Globus pallidus (tissue), 1 donor: ENCODE measurements around the gene SLC22A15.
"Not testable (repeated sequence)": the region's sequence is repeated elsewhere in the genome, so short reads cannot be mapped to it uniquely, and the experiment has no call there.

Experiments used
- DNase-seq: peaks from one replicate; pipeline ENCODE4 v3.0.0-alpha.2; 2015; ENCODE audit warnings: low spot score

The SLC22A15 gene

DNA sequence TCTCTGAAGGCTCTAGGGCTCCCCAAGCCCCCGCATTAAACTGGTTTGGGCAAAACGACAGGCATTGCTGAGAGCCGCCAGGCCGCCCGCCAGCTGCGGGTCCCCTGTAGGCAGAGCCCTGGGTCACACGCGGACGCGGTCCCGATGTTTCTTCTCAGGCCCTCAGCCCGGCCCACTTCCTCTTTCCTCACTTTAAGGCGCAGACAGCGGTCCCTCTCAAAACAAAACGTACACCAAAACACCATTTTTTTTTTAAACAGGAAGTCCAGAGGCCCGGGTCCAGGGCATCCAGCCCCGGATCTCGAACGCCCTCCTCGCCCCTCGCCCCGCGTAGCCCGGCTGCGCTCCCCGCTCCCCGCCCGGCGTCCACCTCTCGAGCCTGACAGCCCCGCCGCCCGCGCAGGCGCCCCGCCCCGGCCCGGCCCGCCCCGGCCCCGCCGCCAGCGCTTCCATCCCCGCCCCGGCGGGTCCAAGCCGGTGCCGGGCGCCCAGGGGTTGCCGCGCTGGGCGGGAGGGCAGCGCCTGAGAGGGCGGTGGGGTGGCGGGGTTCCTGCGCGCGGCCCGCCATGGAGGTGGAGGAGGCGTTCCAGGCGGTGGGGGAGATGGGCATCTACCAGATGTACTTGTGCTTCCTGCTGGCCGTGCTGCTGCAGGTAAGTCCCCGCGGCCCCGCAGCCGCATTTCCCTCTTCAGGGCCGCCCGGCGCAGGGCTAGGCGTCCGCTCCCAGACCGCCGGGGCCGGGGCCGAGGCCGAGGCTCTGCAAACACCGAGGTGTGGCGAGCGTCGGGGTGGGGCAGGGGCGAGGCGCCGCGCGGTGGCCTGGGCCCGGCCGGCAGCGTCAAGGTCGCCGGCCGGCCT is at the start of gene SLC22A15:
Gene SLC22A15 (plus strand): TSS at position 452 of the 859 bp plus-strand sequence. CDS start 115 bp downstream, at position 567.
- DNase-seq: peak; percentile 68

- no peak for DNase-seq
These were observed 48.3 kb upstream of the SLC22A15 start for GRCh38 chr1:115927971-115928370.

- no peak for DNase-seq
These were observed 46.4 kb upstream of the SLC22A15 start for GRCh38 chr1:115929881-115930280.

GRCh38 chr1:115933625-115934024 is 42.7 kb upstream of the SLC22A15 start:
- no peak for DNase-seq

GRCh38 chr1:115939455-115939854 is 36.9 kb upstream of the SLC22A15 start:
- no peak for DNase-seq

GRCh38 chr1:115946116-115946515 is 30.2 kb upstream of the SLC22A15 start:
- DNase-seq: no peak

GRCh38 chr1:115949156-115949555 is 27.2 kb upstream of the SLC22A15 start:
- DNase-seq: no peak

DNA sequence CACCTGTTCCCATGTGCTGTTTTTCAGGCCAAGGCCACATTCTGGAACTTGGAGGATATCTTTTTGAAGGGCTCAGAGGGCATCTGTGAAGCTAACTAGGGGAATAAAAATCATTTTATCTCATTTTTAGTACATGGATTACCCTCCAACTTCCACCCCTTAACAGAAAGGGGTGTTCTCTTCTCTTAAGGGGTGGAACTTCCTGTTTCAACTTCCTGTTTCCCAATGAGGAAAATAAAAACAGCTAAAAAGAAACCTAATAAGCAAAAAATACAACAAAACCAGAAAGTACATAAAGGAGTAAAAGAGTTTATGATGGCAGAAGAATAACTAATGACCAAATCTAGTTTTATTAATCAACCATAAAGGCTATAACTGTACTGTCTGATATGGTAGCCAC is 24.8 kb upstream of the SLC22A15 start:
- no peak for DNase-seq

GRCh38 chr1:115952547-115952946 is 23.8 kb upstream of the SLC22A15 start:
- no peak for DNase-seq

- no peak for DNase-seq
These were observed 23.1 kb upstream of the SLC22A15 start for GRCh38 chr1:115953180-115953579.

DNA sequence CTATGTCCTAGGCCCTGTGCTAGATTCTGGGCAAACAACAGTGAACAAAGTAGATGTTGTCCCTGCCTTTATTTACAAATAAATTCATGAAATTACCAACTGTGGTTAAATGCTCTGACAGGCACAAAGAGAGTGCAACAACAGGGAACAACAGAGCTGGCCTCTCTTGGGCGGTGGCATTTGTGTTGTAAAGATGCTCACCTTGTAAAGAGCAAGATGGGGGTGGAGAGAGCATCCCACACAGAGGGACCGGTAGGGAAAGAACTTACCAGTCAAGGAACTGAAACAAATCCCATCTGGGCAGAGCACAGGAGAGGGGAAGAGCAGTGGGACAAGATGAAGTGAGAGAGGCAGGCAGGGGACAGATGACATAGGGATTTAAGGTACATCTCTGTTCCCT is 21.6 kb upstream of the SLC22A15 start:
- DNase-seq: no peak

DNA sequence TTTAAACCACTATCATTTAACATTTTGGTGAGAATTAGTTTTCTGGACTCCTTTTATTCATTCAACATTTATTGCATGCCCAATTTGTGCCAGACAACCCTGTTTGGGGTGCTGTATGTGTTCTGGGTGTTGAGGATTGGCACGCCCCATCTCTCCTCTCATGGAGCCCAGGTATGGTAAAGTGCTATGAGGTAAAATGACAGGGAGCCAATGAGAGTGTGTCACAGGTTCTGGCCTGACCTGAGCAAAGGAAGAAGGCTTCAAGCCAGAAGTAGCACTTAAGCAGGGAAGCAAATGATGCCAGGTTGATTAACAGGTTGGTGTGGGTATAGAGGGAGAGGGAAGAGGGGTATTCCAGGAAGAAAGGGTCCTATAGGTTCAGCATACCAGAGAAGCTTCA is 21.1 kb upstream of the SLC22A15 start:
- no peak for DNase-seq

- DNase-seq: no peak
These were observed 17.4 kb upstream of the SLC22A15 start for GRCh38 chr1:115958866-115959265.

DNA sequence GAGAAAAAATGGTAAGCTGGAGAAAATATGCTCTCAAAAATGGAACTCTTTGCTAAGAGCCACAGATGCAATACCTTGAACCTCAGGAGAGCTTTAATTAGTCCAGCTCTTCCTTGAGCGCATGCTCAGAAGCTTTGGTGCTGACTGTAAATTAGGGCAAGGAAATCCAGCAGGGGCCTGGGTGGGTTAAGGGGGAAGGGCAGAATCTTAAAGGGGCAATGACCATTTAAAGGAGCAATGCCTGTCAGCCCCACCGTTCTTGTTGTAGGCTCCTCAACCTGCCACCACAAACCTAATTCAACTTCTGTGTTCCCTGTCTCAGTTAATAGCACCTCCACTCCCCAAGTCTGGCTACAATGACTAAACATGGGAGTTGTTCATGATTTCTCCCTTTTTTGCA is 6.8 kb upstream of the SLC22A15 start:
- no peak for DNase-seq

- DNase-seq: not testable (repeated sequence)
These were observed 4.5 kb upstream of the SLC22A15 start for GRCh38 chr1:115971778-115972177.

DNA sequence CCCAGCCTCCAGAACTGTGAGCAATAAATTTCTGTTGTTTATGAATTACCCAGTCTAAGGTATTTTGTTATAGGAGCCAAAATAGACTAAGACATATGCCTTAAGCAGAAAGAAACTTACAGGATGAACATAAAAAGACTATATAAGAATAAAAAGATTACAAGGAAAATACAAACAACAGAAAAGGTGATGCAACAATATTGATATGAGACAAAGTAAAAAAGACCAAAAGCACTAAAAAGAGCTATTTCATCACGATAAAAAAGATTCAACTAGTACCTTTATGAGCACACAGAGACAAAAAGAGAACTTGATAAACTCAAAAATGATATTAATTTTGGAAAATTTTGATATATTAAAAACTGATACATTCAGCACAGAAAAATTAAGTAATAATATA is 3.2 kb upstream of the SLC22A15 start:
- no peak for DNase-seq

DNA sequence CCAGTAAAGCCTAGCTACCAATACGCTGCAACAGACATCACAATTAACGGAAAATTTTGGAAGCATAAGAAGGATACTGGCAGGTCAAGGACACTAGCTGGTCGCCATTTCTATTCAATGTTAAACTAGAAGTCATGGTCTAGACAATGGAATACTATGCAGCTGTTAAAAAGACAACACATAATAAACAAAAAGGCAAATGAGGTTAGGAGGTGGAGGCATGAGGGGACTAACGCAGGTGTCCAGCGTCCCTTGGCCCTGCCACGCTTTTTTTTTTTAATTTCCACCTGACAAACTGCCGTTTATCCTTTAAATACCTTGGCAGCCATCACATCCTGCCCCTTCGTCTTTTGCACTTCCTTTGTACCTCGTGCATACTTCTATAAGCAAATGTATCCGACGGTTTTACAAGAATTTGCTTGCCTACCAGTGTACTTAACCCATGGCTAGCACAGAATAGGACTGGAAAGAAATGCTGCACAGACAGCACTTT is 698 bp upstream of the SLC22A15 start:
- DNase-seq: no peak

- DNase-seq: peak; percentile 72
These were observed 697 bp downstream of the SLC22A15 start for GRCh38 chr1:115976921-115977498.

- DNase-seq: peak; percentile 75
These were observed 1.4 kb downstream of the SLC22A15 start for GRCh38 chr1:115977499-115978258.

GRCh38 chr1:115978292-115978941 is 2.1 kb downstream of the SLC22A15 start:
- peak; percentile 71 for DNase-seq

DNA sequence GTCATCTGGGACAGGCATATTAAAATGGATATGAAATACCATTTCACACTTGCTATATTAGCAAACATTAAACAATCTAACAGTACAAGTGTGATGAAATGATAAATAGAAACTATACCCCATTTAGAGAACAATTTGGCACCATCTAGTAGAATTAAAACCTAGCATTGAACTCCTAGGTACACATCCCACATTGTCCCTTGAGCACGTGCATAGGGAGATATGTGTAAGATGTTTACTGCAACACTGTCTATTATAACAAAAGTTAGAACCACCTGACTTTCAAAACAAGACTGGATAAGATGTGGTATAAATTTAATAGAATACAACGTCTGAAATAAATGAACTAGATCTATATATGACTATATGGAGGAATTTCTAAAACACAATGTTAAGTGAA is 3.8 kb downstream of the SLC22A15 start:
- no peak for DNase-seq
